ENCODE results near the gene FOXN4. TPM values are rescaled to one million over a fixed set of nuclear protein-coding genes. Genes with fewer than 3 reads are reported as not detected.

The FOXN4 gene
- not detected for total RNA-seq

- peak within 1 kb of the TSS; percentile 31 to 47 for H3K4me3 ChIP-seq
- peaks cover 0 to 16% of the 10 kb centered on the region in 2 donors for H3K4me1 ChIP-seq
- TF ChIP-seq CTCF (IDR thresholded peaks at IDR 0.05), result no peak
- H3K9me3 ChIP-seq, result no peaks in the 10 kb centered on the region
- H3K27ac ChIP-seq, result no peak within 1 kb of the TSS
- no peaks in the 10 kb centered on the region for H3K36me3 ChIP-seq
- DNase-seq (ENCODE audit: low spot score), result no peak
- H3K27me3 ChIP-seq, result peaks cover 0 to 10% of the 10 kb centered on the region in 2 donors
These were observed at the start of gene FOXN4 for GRCh38 chr12:109308534-109309380. TSS of gene FOXN4 (minus strand) at chr12:109309284. CDS start at chr12:109308321, 963 bp downstream.

- Histone ChIP-seq H3K27me3 (no peaks in the 10 kb centered on the region), H3K4me1 (no peaks in the 10 kb centered on the region), H3K27ac (no peak overlapping the region), H3K9me3 (no peaks in the 10 kb centered on the region), H3K4me3 (no peak overlapping the region), H3K36me3 (no peaks in the 10 kb centered on the region)
- no peak for TF ChIP-seq CTCF (IDR thresholded peaks at IDR 0.05)
- DNase-seq (ENCODE audit: low spot score), result no peak
These were observed 49.2 kb upstream of the FOXN4 start for GRCh38 chr12:109358154-109358869.

- no peak for TF ChIP-seq CTCF (IDR thresholded peaks at IDR 0.05)
- Histone ChIP-seq H3K4me1 (no peaks in the 10 kb centered on the region), H3K9me3 (no peaks in the 10 kb centered on the region), H3K27me3 (no peaks in the 10 kb centered on the region), H3K4me3 (no peak overlapping the region), H3K27ac (no peak overlapping the region), H3K36me3 (no peaks in the 10 kb centered on the region)
- no peak for DNase-seq (ENCODE audit: low spot score)
These were observed 47.9 kb upstream of the FOXN4 start for GRCh38 chr12:109357032-109357431.

- no peaks in the 10 kb centered on the region for H3K9me3 ChIP-seq
- TF ChIP-seq CTCF (IDR thresholded peaks at IDR 0.05), result no peak
- no peaks in the 10 kb centered on the region for H3K36me3 ChIP-seq
- H3K4me1 ChIP-seq, result no peaks in the 10 kb centered on the region
- H3K27me3 ChIP-seq, result no peaks in the 10 kb centered on the region
- no peak overlapping the region for H3K4me3 ChIP-seq
- DNase-seq (ENCODE audit: low spot score), result no peak
- H3K27ac ChIP-seq, result no peak overlapping the region
These were observed 47.5 kb upstream of the FOXN4 start for GRCh38 chr12:109356577-109356976.

GRCh38 chr12:109352184-109352583, 43.1 kb upstream of the FOXN4 start:
- H3K9me3 ChIP-seq, result no peaks in the 10 kb centered on the region
- H3K36me3 ChIP-seq, result no peaks in the 10 kb centered on the region
- no peak overlapping the region for H3K27ac ChIP-seq
- H3K4me1 ChIP-seq, result no peaks in the 10 kb centered on the region
- no peak for DNase-seq (ENCODE audit: low spot score)
- no peaks in the 10 kb centered on the region for H3K27me3 ChIP-seq
- TF ChIP-seq CTCF (IDR thresholded peaks at IDR 0.05), result no peak
- no peak overlapping the region for H3K4me3 ChIP-seq
